GM21825 (cell line): Measurements from ENCODE around the gene SH2D7.

Experiments
- ATAC-seq: cut with Tn5 transposase; IDR thresholded peaks from one replicate; pipeline ENCODE4 v1.9.1; 2021; ENCODE audit warnings: mild to moderate bottlenecking, moderate library complexity; ENCODE audit not compliant: unreplicated experiment

SH2D7 gene

GRCh38 chr15:78103406-78104118 lies 11.2 kb downstream of the SH2D7 start:
- peak; percentile 79 for ATAC-seq

GRCh38 chr15:78104119-78104479 lies 11.7 kb downstream of the SH2D7 start:
- ATAC-seq: no peak

- no peak for ATAC-seq
Measured at GRCh38 chr15:78104566-78105475, 12.5 kb downstream of the SH2D7 start.

GRCh38 chr15:78105476-78106241 lies 13.3 kb downstream of the SH2D7 start:
- no peak for ATAC-seq

- no peak for ATAC-seq
Measured at GRCh38 chr15:78107471-78107870, 15.1 kb downstream of the SH2D7 start.

GRCh38 chr15:78108300-78109084 lies 16.1 kb downstream of the SH2D7 start:
- peak; percentile 56 for ATAC-seq

GRCh38 chr15:78109156-78109555 lies 16.8 kb downstream of the SH2D7 start:
- ATAC-seq: no peak

- no peak for ATAC-seq
Measured at GRCh38 chr15:78110096-78110495, 17.7 kb downstream of the SH2D7 start.

GRCh38 chr15:78110916-78111475 lies 18.6 kb downstream of the SH2D7 start:
- no peak for ATAC-seq

GRCh38 chr15:78111788-78112187 lies 19.4 kb downstream of the SH2D7 start:
- no peak for ATAC-seq

- ATAC-seq: no peak
Measured at GRCh38 chr15:78112551-78112950, 20.2 kb downstream of the SH2D7 start.

GRCh38 chr15:78120523-78120922 lies 28.2 kb downstream of the SH2D7 start:
- ATAC-seq: no peak

GRCh38 chr15:78125267-78125666 lies 32.9 kb downstream of the SH2D7 start:
- ATAC-seq: no peak

- ATAC-seq: no peak
Measured at GRCh38 chr15:78127882-78128281, 35.5 kb downstream of the SH2D7 start.

GRCh38 chr15:78129077-78129750 lies 36.9 kb downstream of the SH2D7 start:
- ATAC-seq: no peak

- no peak for ATAC-seq
Measured at GRCh38 chr15:78129751-78130287, 37.5 kb downstream of the SH2D7 start.

GRCh38 chr15:78130466-78131294 lies 38.3 kb downstream of the SH2D7 start:
- peak; percentile 44 for ATAC-seq

GRCh38 chr15:78131295-78132061 lies 39.1 kb downstream of the SH2D7 start, which contains the start of gene CIB2:
CIB2 (minus strand) TSS chr15:78131445; CDS start chr15:78131215, 230 bp downstream.
- peak; percentile 79 for ATAC-seq
